Thyroid gland (tissue), 4 donors: ENCODE results near the gene SCARF1.

ENCODE experiments used
- POLR2A ChIP-seq, 2 donors: fragments of 450-650 bp; IDR thresholded peaks; one replicate each; pipeline ENCODE4 v1.6.1; 2017; ENCODE audit warnings: antibody characterized with exemption in 2 of 2, mild to moderate bottlenecking in 2 of 2, moderate library complexity in 1 of 2
- TF ChIP-seq, protein P1 (sequence below), 6 experiments: fragments of 200-600 bp in 3 of 6; fragments of 450-650 bp in 3 of 6; sonication (generic) in 3 of 6; IDR thresholded peaks; one replicate each; pipeline ENCODE4 v1.5.1; 2016 to 2019; ENCODE audit warnings: antibody characterized with exemption in 6 of 6, mild to moderate bottlenecking in 2 of 6, inconsistent platforms in 1 of 6, moderate library complexity in 1 of 6

DNA sequence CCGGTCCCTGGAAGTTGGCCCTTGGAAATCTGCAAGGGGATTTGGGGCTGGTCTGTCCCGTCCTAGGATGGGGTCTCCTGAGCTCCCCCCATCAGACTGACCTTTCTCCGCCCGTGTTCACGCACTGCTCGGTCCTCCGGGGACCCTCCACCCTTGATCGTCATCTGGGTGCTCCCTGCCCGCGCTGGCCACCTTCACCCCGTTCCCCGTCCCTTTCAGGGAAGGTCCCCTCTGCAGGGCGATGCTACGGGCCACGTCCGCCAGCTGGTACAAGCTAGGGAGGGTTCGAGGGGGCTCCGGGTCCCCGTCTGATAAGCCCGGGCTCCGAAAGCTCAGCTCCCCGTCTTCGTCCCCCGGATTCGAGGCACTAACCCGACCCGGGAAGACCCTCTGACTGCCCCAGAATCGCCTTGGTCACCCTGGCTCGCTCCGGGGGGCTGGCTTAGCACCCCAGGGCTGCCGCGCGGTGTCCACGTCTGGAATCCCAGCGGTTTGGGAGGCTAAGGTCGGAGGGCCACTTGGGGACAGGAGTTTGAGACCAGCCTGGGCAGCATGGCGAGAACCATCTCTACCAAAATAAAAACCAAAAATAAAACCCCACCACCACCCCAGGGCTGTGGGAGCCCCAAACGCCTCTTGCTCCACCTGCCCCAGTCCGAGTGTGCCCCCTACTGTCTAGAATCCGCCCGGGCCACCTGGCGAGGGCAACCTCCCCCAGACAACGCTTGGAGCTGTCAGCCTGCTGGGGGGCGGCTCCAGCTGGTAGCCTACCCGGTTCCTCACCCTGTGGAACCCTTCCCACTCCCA lies 15.8 kb downstream of the SCARF1 start:
- TF ChIP-seq POLR2A (IDR thresholded peaks at IDR 0.05): no peak
- TF ChIP-seq, protein P1, sequence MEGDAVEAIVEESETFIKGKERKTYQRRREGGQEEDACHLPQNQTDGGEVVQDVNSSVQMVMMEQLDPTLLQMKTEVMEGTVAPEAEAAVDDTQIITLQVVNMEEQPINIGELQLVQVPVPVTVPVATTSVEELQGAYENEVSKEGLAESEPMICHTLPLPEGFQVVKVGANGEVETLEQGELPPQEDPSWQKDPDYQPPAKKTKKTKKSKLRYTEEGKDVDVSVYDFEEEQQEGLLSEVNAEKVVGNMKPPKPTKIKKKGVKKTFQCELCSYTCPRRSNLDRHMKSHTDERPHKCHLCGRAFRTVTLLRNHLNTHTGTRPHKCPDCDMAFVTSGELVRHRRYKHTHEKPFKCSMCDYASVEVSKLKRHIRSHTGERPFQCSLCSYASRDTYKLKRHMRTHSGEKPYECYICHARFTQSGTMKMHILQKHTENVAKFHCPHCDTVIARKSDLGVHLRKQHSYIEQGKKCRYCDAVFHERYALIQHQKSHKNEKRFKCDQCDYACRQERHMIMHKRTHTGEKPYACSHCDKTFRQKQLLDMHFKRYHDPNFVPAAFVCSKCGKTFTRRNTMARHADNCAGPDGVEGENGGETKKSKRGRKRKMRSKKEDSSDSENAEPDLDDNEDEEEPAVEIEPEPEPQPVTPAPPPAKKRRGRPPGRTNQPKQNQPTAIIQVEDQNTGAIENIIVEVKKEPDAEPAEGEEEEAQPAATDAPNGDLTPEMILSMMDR (IDR thresholded peaks at IDR 0.05): peak in 5 of 6 experiments; percentile 14 to 59 (median 47)
